GM19043 (cell line): Measurements from ENCODE around the gene PARL.
"Not testable (repeated sequence)": the region's sequence is repeated elsewhere in the genome, so short reads cannot be mapped to it uniquely, and the experiment has no call there.

ENCODE experiments used
- ATAC-seq: cut with Tn5 transposase; IDR thresholded peaks from one replicate; pipeline ENCODE4 v1.9.1; 2021; ENCODE audit warnings: low read depth; ENCODE audit not compliant: unreplicated experiment

Gene PARL

GRCh38 chr3:183904833-183905780 is 20.4 kb upstream of the PARL start:
- ATAC-seq, result no peak

- ATAC-seq, result no peak
These were observed 13.3 kb upstream of the PARL start for GRCh38 chr3:183898028-183898431.

GRCh38 chr3:183897606-183898005 is 12.9 kb upstream of the PARL start:
- no peak for ATAC-seq

GRCh38 chr3:183896610-183897009 is 11.9 kb upstream of the PARL start:
- ATAC-seq, result no peak

- ATAC-seq, result no peak
These were observed 11.5 kb upstream of the PARL start for GRCh38 chr3:183896184-183896583.

- ATAC-seq, result no peak
These were observed 11.1 kb upstream of the PARL start for GRCh38 chr3:183895774-183896173.

- ATAC-seq, result no peak
These were observed 10.6 kb upstream of the PARL start for GRCh38 chr3:183895296-183895695.

GRCh38 chr3:183892610-183893214 is 8.0 kb upstream of the PARL start:
- no peak for ATAC-seq

GRCh38 chr3:183885766-183886165 is 1.1 kb upstream of the PARL start:
- ATAC-seq, result no peak

- ATAC-seq, result no peak
These were observed 618 bp downstream of the PARL start for GRCh38 chr3:183884097-183884426.

GRCh38 chr3:183883291-183884096 is 1.2 kb downstream of the PARL start:
- ATAC-seq, result no peak

GRCh38 chr3:183880121-183880520 is 4.6 kb downstream of the PARL start:
- ATAC-seq, result no peak

GRCh38 chr3:183879243-183879642 is 5.4 kb downstream of the PARL start:
- no peak for ATAC-seq

- no peak for ATAC-seq
These were observed 6.6 kb downstream of the PARL start for GRCh38 chr3:183878071-183878470.

GRCh38 chr3:183877227-183877626 is 7.5 kb downstream of the PARL start:
- not testable (repeated sequence) for ATAC-seq

- no peak for ATAC-seq
These were observed 9.3 kb downstream of the PARL start for GRCh38 chr3:183875411-183875810.

- no peak for ATAC-seq
These were observed 10.8 kb downstream of the PARL start for GRCh38 chr3:183873914-183874313.

- ATAC-seq, result no peak
These were observed 13.1 kb downstream of the PARL start for GRCh38 chr3:183871541-183871940.

- no peak for ATAC-seq
These were observed 14.1 kb downstream of the PARL start for GRCh38 chr3:183870563-183870962.

GRCh38 chr3:183868796-183869195 is 15.9 kb downstream of the PARL start:
- ATAC-seq, result no peak

GRCh38 chr3:183862610-183863009 is 22.1 kb downstream of the PARL start:
- ATAC-seq, result no peak
